Sigmoid colon (tissue), 7 donors: ENCODE measurements around the gene MCU. TPM values are rescaled to one million over a fixed set of nuclear protein-coding genes. Genes with fewer than 3 reads are reported as not detected.

ENCODE experiments used
- DNase-seq: peaks from one replicate; pipeline ENCODE4 v3.0.0-alpha.2; 2019
- H3K27ac ChIP-seq, 4 donors: fragments of 200-600 bp; sonication (generic); one replicate each; pipeline ENCODE4 v1.5.1; 2016 to 2019; ENCODE audit warnings: mild to moderate bottlenecking in 1 of 4
- H3K27me3 ChIP-seq, 3 donors: fragments of 200-600 bp; sonication (generic); one replicate each; pipeline ENCODE4 v1.5.1; 2019; ENCODE audit warnings: mild to moderate bottlenecking in 1 of 3
- H3K36me3 ChIP-seq, 4 donors: fragments of 200-600 bp; sonication (generic); one replicate each; pipeline ENCODE4 v1.5.1; 2016 to 2019
- H3K4me1 ChIP-seq, 4 donors: fragments of 200-600 bp; sonication (generic); one replicate each; pipeline ENCODE4 v1.5.1; 2017 to 2019
- H3K4me3 ChIP-seq, 4 donors: fragments of 200-600 bp; sonication (generic); one replicate each; pipeline ENCODE4 v1.5.1; 2017 to 2019; ENCODE audit warnings: mild to moderate bottlenecking in 2 of 4, moderate library complexity in 1 of 4
- H3K9me3 ChIP-seq, 4 donors: fragments of 200-600 bp in 3 of 4; sonication (generic) in 3 of 4; one replicate each; pipeline versions ENCODE4 v1.5.1 to v1.6.1; 2013 to 2019
- CTCF ChIP-seq, 4 experiments: fragments of 450-650 bp in 3 of 4; fragments of 200-600 bp in 1 of 4; IDR thresholded peaks; one replicate each; pipeline ENCODE4 v1.5.1; 2016 to 2019; ENCODE audit warnings: antibody characterized with exemption in 4 of 4, mild to moderate bottlenecking in 3 of 4, moderate library complexity in 2 of 4
- EP300 ChIP-seq, 4 donors: sonication (generic); formaldehyde crosslinking; IDR thresholded peaks; one replicate each; pipeline ENCODE4 v1.6.1; 2017; ENCODE audit warnings: antibody characterized with exemption in 4 of 4
- POLR2A ChIP-seq, 2 donors: fragments of 450-650 bp; IDR thresholded peaks; one replicate each; pipeline ENCODE4 v1.6.1; 2016; ENCODE audit warnings: antibody characterized with exemption in 2 of 2, mild to moderate bottlenecking in 2 of 2, moderate library complexity in 2 of 2
- POLR2AphosphoS5 ChIP-seq, 4 donors: sonication (generic); formaldehyde crosslinking; IDR thresholded peaks; one replicate each; pipeline ENCODE4 v1.6.1; 2017; ENCODE audit warnings: antibody characterized with exemption in 4 of 4
- WGBS, 2 donors: extraction: QIAGEN DNeasy Blood & Tissue Kit; methylation state at CpG; one replicate each; pipeline ENCODE4 v1.1.7; 2013; 5-methylcytosine and 5-hydroxymethylcytosine counted together
- intact Hi-C: fragments of 100-400 bp; cut with DNase I; formaldehyde crosslinking; loops from one replicate; pipeline ENCODE4 v1.15.1; 2023
- polyA plus RNA-seq, 3 donors: library from polyadenylated mRNA; stranded (reverse); fragments of 200-250 nt; gene quantifications; one replicate each; pipeline ENCODE4 v1.2.3, GENCODE V29; 2013
- total RNA-seq, 4 donors: library from RNA; depleted of rRNA; stranded (reverse); fragments of >200 nt; gene quantifications; one replicate each; pipeline ENCODE4 v1.1.0, GENCODE V29; 2016
- donor health status: healthy with polysubstance abuse.
- donor health status: Bipolar disorder and iron deficiency.
- donor health status: healthy.

The MCU gene
- total and polyA plus RNA-seq, 7 donors = 14.7 to 75.6 (median 19.4) TPM

- intact Hi-C loops = no loop called here
- WGBS, 2 donors = 78 to 94% methylated on average over 3 of the region's 3 CpGs
- no peak for DNase-seq
- Histone ChIP-seq H3K27ac (no peak overlapping the region), H3K36me3 (no peaks in the 10 kb centered on the region), H3K4me3 (no peak overlapping the region), H3K27me3 (no peaks in the 10 kb centered on the region), H3K9me3 (no peaks in the 10 kb centered on the region), H3K4me1 (no peaks in the 10 kb centered on the region)
- TF ChIP-seq CTCF (IDR thresholded peaks at IDR 0.05) (no peak), POLR2A (IDR thresholded peaks at IDR 0.05) (no peak), EP300 (IDR thresholded peaks at IDR 0.05) (no peak), POLR2AphosphoS5 (IDR thresholded peaks at IDR 0.05) (no peak)
These were observed 212.9 kb downstream of the MCU start for GRCh38 chr10:72904806-72905205.

GRCh38 chr10:72906446-72906845, 214.5 kb downstream of the MCU start:
- 92 to 93% methylated on average over 6 of the region's 6 CpGs for WGBS, 2 donors
- no peak overlapping the region for H3K27ac ChIP-seq
- no peaks in the 10 kb centered on the region for H3K9me3 ChIP-seq
- TF ChIP-seq CTCF (IDR thresholded peaks at IDR 0.05) = no peak
- TF ChIP-seq EP300 (IDR thresholded peaks at IDR 0.05) = no peak
- no peak for TF ChIP-seq POLR2AphosphoS5 (IDR thresholded peaks at IDR 0.05)
- TF ChIP-seq POLR2A (IDR thresholded peaks at IDR 0.05) = no peak
- no peaks in the 10 kb centered on the region for H3K4me1 ChIP-seq
- H3K27me3 ChIP-seq = no peaks in the 10 kb centered on the region
- no peak overlapping the region for H3K4me3 ChIP-seq
- DNase-seq = no peak
- intact Hi-C loops = no loop called here
- no peaks in the 10 kb centered on the region for H3K36me3 ChIP-seq

- no peak overlapping the region for H3K4me3 ChIP-seq
- no peaks in the 10 kb centered on the region for H3K4me1 ChIP-seq
- TF ChIP-seq POLR2A (IDR thresholded peaks at IDR 0.05) (no peak), CTCF (IDR thresholded peaks at IDR 0.05) (no peak), POLR2AphosphoS5 (IDR thresholded peaks at IDR 0.05) (no peak), EP300 (IDR thresholded peaks at IDR 0.05) (no peak)
- DNase-seq = no peak
- H3K27ac ChIP-seq = no peak overlapping the region
- H3K36me3 ChIP-seq = no peaks in the 10 kb centered on the region
- no peaks in the 10 kb centered on the region for H3K27me3 ChIP-seq
- intact Hi-C loops = no loop called here
- no peaks in the 10 kb centered on the region for H3K9me3 ChIP-seq
These were observed 218.8 kb downstream of the MCU start for GRCh38 chr10:72910705-72911104.

GRCh38 chr10:72911758-72912157, 219.8 kb downstream of the MCU start:
- intact Hi-C loops = no loop called here
- Histone ChIP-seq H3K36me3 (no peaks in the 10 kb centered on the region), H3K9me3 (no peaks in the 10 kb centered on the region), H3K27ac (no peak overlapping the region), H3K4me1 (no peaks in the 10 kb centered on the region), H3K27me3 (no peaks in the 10 kb centered on the region), H3K4me3 (no peak overlapping the region)
- no peak for DNase-seq
- WGBS, 2 donors = 95 to 98% methylated on average over 2 of the region's 2 CpGs
- TF ChIP-seq EP300 (IDR thresholded peaks at IDR 0.05) (no peak), POLR2AphosphoS5 (IDR thresholded peaks at IDR 0.05) (no peak), POLR2A (IDR thresholded peaks at IDR 0.05) (no peak), CTCF (IDR thresholded peaks at IDR 0.05) (no peak)

- H3K27me3 ChIP-seq = no peaks in the 10 kb centered on the region
- WGBS, 2 donors = 22 to 62% methylated on average over 4 of the region's 4 CpGs
- no peaks in the 10 kb centered on the region for H3K4me1 ChIP-seq
- H3K36me3 ChIP-seq = no peaks in the 10 kb centered on the region
- intact Hi-C loops = no loop called here
- TF ChIP-seq CTCF (IDR thresholded peaks at IDR 0.05) (no peak), POLR2A (IDR thresholded peaks at IDR 0.05) (no peak), EP300 (IDR thresholded peaks at IDR 0.05) (no peak), POLR2AphosphoS5 (IDR thresholded peaks at IDR 0.05) (no peak)
- no peaks in the 10 kb centered on the region for H3K9me3 ChIP-seq
- no peak overlapping the region for H3K4me3 ChIP-seq
- H3K27ac ChIP-seq = no peak overlapping the region
- DNase-seq = no peak
These were observed 220.8 kb downstream of the MCU start for GRCh38 chr10:72912736-72913135.
